HCT116 (cell line): ENCODE results near the gene BCAS4. TPM values are rescaled to one million over a fixed set of nuclear protein-coding genes. Genes with fewer than 3 reads are reported as not detected.

Experiments used
- ATAC-seq: fragments of 200-7000 bp; cut with Tn5 transposase; 2 replicates; pipeline ENCODE4 v1.9.1; 2020; ENCODE audit warnings: mild to moderate bottlenecking, moderate library complexity
- BruUV-seq: library from RNA; stranded (reverse); fragments of 400-500 nt; replicated peaks from 2 replicates; lab custom pipeline; 2021; lab: Mats Ljungman, UMichigan
- CTCF ChIA-PET: fragments of 300-600 bp; sonication (Branson Sonifier 250); formaldehyde crosslinking; loops from one replicate; lab custom pipeline; 2021; ENCODE audit warnings: antibody characterized with exemption; lab: Charles Lee
- POLR2A ChIA-PET: fragments of 300-600, 350-600 bp; sonication (Branson Sonifier 250); formaldehyde crosslinking; loops from one replicate; lab custom pipeline; 2021; ENCODE audit warnings: antibody characterized with exemption; lab: Charles Lee
- RAD21 ChIA-PET, 2 experiments: fragments of 300-600 bp; sonication (Branson Sonifier 250); formaldehyde crosslinking; loops; one replicate each; lab custom pipeline; 2023; ENCODE audit warnings: low total read pairs in 2 of 2; ENCODE audit not compliant: uncharacterized antibody in 2 of 2, unreplicated experiment in 2 of 2, low non-redundant PET in 1 of 2; lab: Charles Lee
- DNase-seq: peaks from one replicate; pipeline ENCODE4 v3.0.0-alpha.2; 2010; ENCODE audit warnings: low read depth, low spot score
- H2AFZ ChIP-seq: fragments of 200-600 bp; shearing (Covaris generic), sonication (generic); 2 replicates; pipeline ENCODE4 v1.6.1; 2017; ENCODE audit warnings: low read depth, mixed run types, mixed read lengths, antibody characterized with exemption, low read length; ENCODE audit not compliant: poor library complexity, severe bottlenecking
- H3K27ac ChIP-seq: 2 replicates; pipeline ENCODE4 v1.5.1; 2012; ENCODE audit warnings: low read depth, low read length
- H3K27me3 ChIP-seq: fragments of 200-600 bp; sonication (generic); 2 replicates; pipeline ENCODE4 v1.6.1; 2016; ENCODE audit warnings: mixed run types, low read length, mixed read lengths; ENCODE audit not compliant: insufficient read depth
- H3K36me3 ChIP-seq, 2 experiments: fragments of 200-500 bp in 1 of 2; fragments of 200-600 bp in 1 of 2; sonication (Bioruptor generic) in 1 of 2; sonication (generic) in 1 of 2; 2 replicates each; pipeline versions ENCODE4 v1.5.1 to v1.6.1; 2014 to 2016; ENCODE audit warnings: low read length in 2 of 2, inconsistent platforms in 1 of 2, mixed read lengths in 1 of 2, mixed run types in 1 of 2; ENCODE audit not compliant: insufficient read depth in 2 of 2, control insufficient read depth in 1 of 2
- H3K4me1 ChIP-seq, 2 experiments: fragments of 200-600 bp in 1 of 2; sonication (generic) in 1 of 2; 2 replicates each; pipeline versions ENCODE4 v1.5.1 to v1.6.1; 2012 to 2017; ENCODE audit warnings: low read length in 2 of 2, inconsistent platforms in 1 of 2, mild to moderate bottlenecking in 1 of 2, mixed read lengths in 1 of 2, mixed run types in 1 of 2, moderate library complexity in 1 of 2; ENCODE audit not compliant: insufficient read depth in 2 of 2, control insufficient read depth in 1 of 2
- H3K4me2 ChIP-seq: fragments of 200-600 bp; sonication (generic); 2 replicates; pipeline ENCODE4 v1.6.1; 2017; ENCODE audit warnings: mixed run types, low read length, mixed read lengths
- H3K4me3 ChIP-seq, 2 experiments: fragments of 200-600 bp in 1 of 2; sonication (generic) in 1 of 2; replicated peaks in 1 of 2; 2 replicates each; pipeline ENCODE4 v1.5.1; 2011 to 2016; ENCODE audit warnings: low read length in 2 of 2, control low read depth in 1 of 2, low read depth in 1 of 2, mild to moderate bottlenecking in 1 of 2, mixed read lengths in 1 of 2, mixed run types in 1 of 2
- H3K79me2 ChIP-seq: fragments of 200-600 bp; sonication (generic); 2 replicates; pipeline ENCODE4 v1.6.1; 2017; ENCODE audit warnings: mild to moderate bottlenecking, mixed run types, low read length, moderate library complexity, mixed read lengths; ENCODE audit not compliant: insufficient read depth
- H3K9ac ChIP-seq: fragments of 200-600 bp; sonication (generic); 2 replicates; pipeline ENCODE4 v1.6.1; 2016; ENCODE audit warnings: low read length, mixed read lengths
- H3K9me2 ChIP-seq: fragments of 200-600 bp; sonication (generic), shearing (Covaris generic); 2 replicates; pipeline ENCODE4 v1.6.1; 2017; ENCODE audit warnings: mixed run types, mild to moderate bottlenecking, moderate library complexity; ENCODE audit not compliant: insufficient read depth
- H3K9me3 ChIP-seq, 2 experiments: fragments of 200-500 bp in 1 of 2; fragments of 200-600 bp in 1 of 2; sonication (Bioruptor generic) in 1 of 2; sonication (generic) in 1 of 2; 2 replicates each; pipeline ENCODE4 v1.6.1; 2014 to 2017; ENCODE audit warnings: low read length in 2 of 2, mixed read lengths in 2 of 2, inconsistent platforms in 1 of 2, low read depth in 1 of 2, mild to moderate bottlenecking in 1 of 2, mixed run types in 1 of 2, moderate library complexity in 1 of 2; ENCODE audit not compliant: control insufficient read depth in 1 of 2, insufficient read depth in 1 of 2
- H4K20me1 ChIP-seq: fragments of 200-600 bp; sonication (generic), shearing (Covaris generic); 2 replicates; pipeline ENCODE4 v1.6.1; 2017; ENCODE audit warnings: mixed run types, mild to moderate bottlenecking, moderate library complexity; ENCODE audit not compliant: insufficient read depth
- CTCF ChIP-seq, 3 experiments: fragments of 200-600 bp in 1 of 3; sonication (generic) in 1 of 3; IDR thresholded peaks in 2 of 3; conservative IDR thresholded peaks in 1 of 3; 2 replicates each; pipeline ENCODE4 v1.5.1; 2012 to 2017; ENCODE audit warnings: low read depth in 2 of 3, low read length in 2 of 3, antibody characterized with exemption in 1 of 3, borderline replicate concordance in 1 of 3, control low read depth in 1 of 3, mild to moderate bottlenecking in 1 of 3, mixed read lengths in 1 of 3, mixed run types in 1 of 3, moderate library complexity in 1 of 3; ENCODE audit not compliant: insufficient read depth in 1 of 3
- ELF1 ChIP-seq: IDR thresholded peaks from 2 replicates; pipeline ENCODE4 v1.6.1; 2012; ENCODE audit warnings: low read depth, borderline replicate concordance
- EZH2 ChIP-seq: fragments of 200-600 bp; sonication (generic); IDR thresholded peaks from 2 replicates; pipeline ENCODE4 v1.6.1; 2017; ENCODE audit warnings: antibody characterized with exemption, mixed run types
- JUND ChIP-seq: IDR thresholded peaks from 2 replicates; pipeline ENCODE4 v1.6.1; 2012
- POLR2AphosphoS5 ChIP-seq: IDR thresholded peaks from 2 replicates; pipeline ENCODE4 v1.6.1; 2011; ENCODE audit warnings: mild to moderate bottlenecking, low read depth, low read length, moderate library complexity
- SP1 ChIP-seq: IDR thresholded peaks from 2 replicates; pipeline ENCODE4 v1.6.1; 2012; ENCODE audit warnings: low read depth
- SRF ChIP-seq: IDR thresholded peaks from 2 replicates; pipeline ENCODE4 v1.6.1; 2012; ENCODE audit warnings: low read depth
- ZBTB33 ChIP-seq: IDR thresholded peaks from 2 replicates; pipeline ENCODE4 v1.6.1; 2011; ENCODE audit warnings: mild to moderate bottlenecking, low read length, moderate library complexity; ENCODE audit not compliant: insufficient replicate concordance; ENCODE audit errors: extremely low read depth
- ZNF274 ChIP-seq: fragments of 200-500 bp; sonication (Bioruptor generic); IDR thresholded peaks from 2 replicates; pipeline ENCODE4 v1.6.1; 2014; ENCODE audit warnings: mild to moderate bottlenecking, low read depth, low read length, inconsistent platforms
- intact Hi-C: fragments of 100-400 bp; cut with micrococcal nuclease; formaldehyde crosslinking; loops from 2 replicates; pipeline ENCODE4 v1.10.0; 2022
- total RNA-seq: library from RNA; stranded (reverse); gene quantifications from one replicate; pipeline ENCODE4 v1.2.1, GENCODE V29; 2021; ENCODE audit not compliant: unreplicated experiment

BCAS4 gene
- total RNA-seq, 1 experiment from 2014 or later, result 18.9 TPM

GRCh38 chr20:50772420-50773185 is 22.3 kb upstream of the BCAS4 start:
- peaks cover 0 to 19% of the 10 kb centered on the region in 2 experiments; a peak in 1 of 4 replicates for H3K4me1 ChIP-seq
- no peak overlapping the region for H3K27ac ChIP-seq
- ATAC-seq, result no peak
- no peak overlapping the region for H2AFZ ChIP-seq
- H3K4me3 ChIP-seq, result no peak overlapping the region
- BruUV-seq, result no TSS peak
- no peaks in the 10 kb centered on the region for H3K36me3 ChIP-seq
- no peak for DNase-seq
- RAD21 ChIA-PET, result interaction anchor here in 1 of 2 experiments (0.7 kb wide), 1 partner anchor 22 kb away, joined by 4 read pairs; the partner anchor contains the start of gene BCAS4
- H3K9ac ChIP-seq, result no peak overlapping the region
- intact Hi-C loops, result no loop called here
- TF ChIP-seq SRF (no peak), JUND (no peak), SP1 (no peak), CTCF (IDR thresholded peaks at IDR 0.05 in 2 of 3, conservative IDR thresholded peaks at IDR 0.05 in 1 of 3; ENCODE audit: borderline replicate concordance in 1 of 3, insufficient read depth in 1 of 3, low read depth in 2 of 3, low read length in 2 of 3) (no peak), ELF1 (no peak), ZBTB33 (no peak), EZH2 (no peak), ZNF274 (no peak), POLR2AphosphoS5 (no peak)
- H3K9me2 ChIP-seq, result no peaks in the 10 kb centered on the region
- H4K20me1 ChIP-seq, result no peaks in the 10 kb centered on the region
- CTCF ChIA-PET, result interaction anchor here (1.7 kb wide), 1 partner anchor 22 kb away, joined by 5 read pairs; the partner anchor contains the start of gene BCAS4
- no peaks in the 10 kb centered on the region for H3K27me3 ChIP-seq
- no peaks in the 10 kb centered on the region for H3K79me2 ChIP-seq
- POLR2A ChIA-PET, result interaction anchor here (2.1 kb wide), 1 partner anchor 10 kb away, joined by 5 read pairs; no protein-coding TSS in a partner anchor
- no peak overlapping the region for H3K4me2 ChIP-seq
- H3K9me3 ChIP-seq, result no peaks in the 10 kb centered on the region
